Measurements from ENCODE around the gene POU6F1.

POU6F1 gene

DNA sequence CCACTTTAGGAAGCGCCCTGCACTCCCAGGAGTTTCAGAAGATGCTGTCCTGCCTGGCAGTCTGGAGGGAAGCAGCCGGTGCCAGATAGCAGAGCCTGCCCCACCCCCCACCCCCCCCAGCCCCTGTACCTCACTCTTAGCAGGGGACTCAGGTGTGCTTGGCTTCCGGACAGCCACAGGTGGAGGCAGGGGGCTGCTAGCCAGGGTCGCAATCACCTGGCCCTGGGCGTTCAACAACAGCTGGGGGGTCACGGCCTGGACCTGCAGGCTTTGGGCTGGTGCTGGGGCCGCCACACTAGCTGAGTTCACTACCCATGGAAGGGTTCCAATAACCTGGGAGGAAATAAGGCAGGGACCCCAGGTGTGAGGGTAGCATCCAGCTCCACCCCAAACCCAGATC is 22.0 kb downstream of the POU6F1 start:
- no peak for DNase-seq

DNA sequence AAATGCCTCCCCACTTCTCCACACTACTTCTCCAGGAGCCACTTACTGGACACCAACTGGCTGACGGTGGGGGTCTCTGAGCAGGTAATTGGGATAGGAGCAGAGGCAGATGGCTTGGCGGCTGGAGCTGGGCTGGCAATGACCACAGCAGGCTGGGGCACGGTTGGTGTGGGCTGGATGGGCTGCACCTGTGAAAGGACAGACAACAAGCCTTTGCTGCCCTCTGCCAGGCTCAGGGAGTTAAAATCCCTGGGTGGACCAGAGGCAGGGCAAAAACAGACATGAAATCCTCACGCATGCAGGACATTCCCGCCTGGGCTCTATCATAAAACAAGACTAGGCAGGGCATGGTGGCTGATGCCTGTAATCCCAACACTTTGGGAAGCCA is 25.6 kb downstream of the POU6F1 start:
- no peak for DNase-seq

DNA sequence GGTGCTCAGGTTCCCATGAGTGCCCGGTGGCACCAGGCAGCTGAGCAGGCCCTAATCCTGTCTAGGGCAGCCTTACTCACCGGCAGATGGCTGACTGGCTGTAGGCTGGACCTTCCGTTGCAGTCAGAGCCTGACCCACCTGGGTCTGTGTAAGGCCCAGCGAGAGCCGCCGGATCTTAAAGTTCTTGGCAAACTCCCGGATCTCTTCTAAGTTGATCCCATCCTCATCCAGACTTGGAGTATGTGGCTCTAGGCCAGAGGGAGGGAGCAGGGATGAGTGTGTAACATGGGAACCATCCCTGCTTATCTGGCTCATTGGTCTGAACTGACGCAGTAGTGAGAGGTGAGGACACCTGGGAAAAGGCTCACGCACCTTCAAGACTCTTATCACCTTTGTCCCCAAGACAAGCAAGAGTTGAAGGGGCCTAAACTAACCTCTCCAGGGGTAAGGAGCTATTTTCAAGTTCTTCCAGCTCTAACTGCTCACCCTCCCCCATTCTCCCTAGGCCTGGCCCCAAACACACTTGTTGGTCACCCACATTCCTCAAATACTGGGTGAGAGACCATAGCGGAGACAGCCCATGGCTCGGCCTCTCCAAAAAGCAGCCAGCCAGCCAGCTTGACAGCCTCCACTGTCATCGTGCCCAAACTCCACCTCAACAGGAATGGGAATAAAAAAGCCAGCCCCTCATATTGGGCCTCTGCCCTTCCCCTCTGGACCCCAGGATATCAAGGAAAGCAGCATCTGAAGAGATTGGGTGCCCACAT is 26.2 kb downstream of the POU6F1 start:
- DNase-seq = no peak

- no peak for DNase-seq
Observed at GRCh38 chr12:51190820-51191219, 27.0 kb downstream of the POU6F1 start.

GRCh38 chr12:51189790-51190355 is 28.0 kb downstream of the POU6F1 start:
- no peak for DNase-seq

DNA sequence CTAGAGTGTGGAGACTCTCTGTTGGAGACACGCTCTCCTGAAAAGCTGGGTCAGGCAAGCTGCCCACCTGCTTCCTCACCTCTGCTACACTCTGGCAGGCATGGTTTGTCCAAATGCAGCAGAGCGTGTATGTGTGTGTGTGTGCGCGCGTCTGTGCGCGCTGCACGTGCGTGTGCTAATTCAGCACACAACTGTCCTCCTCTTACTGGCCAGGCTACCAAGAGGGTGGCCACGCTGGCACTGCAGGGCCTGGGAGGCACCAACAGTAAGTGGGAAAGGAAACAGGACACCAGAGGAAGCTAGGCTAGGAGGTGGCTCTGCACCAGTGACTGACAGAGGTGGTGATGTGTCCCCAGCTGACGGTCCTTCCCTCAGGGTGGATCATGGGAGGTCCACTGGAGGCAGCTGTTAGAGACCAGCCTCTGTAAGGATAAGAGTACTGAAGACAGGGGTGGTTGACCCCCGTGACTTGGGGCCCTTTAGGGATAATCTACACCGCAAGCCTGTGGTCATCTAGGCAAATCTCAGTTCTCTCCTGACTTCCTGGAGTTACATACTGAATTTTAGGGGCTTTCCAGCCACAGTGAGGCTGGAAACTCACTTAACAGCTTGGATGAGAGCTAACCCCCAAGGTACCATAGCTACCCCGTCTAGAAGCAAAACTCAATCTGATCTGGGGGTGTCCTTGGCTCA is 29.4 kb downstream of the POU6F1 start:
- no peak for DNase-seq

GRCh38 chr12:51187370-51187987 is 30.4 kb downstream of the POU6F1 start:
- DNase-seq = no peak

DNA sequence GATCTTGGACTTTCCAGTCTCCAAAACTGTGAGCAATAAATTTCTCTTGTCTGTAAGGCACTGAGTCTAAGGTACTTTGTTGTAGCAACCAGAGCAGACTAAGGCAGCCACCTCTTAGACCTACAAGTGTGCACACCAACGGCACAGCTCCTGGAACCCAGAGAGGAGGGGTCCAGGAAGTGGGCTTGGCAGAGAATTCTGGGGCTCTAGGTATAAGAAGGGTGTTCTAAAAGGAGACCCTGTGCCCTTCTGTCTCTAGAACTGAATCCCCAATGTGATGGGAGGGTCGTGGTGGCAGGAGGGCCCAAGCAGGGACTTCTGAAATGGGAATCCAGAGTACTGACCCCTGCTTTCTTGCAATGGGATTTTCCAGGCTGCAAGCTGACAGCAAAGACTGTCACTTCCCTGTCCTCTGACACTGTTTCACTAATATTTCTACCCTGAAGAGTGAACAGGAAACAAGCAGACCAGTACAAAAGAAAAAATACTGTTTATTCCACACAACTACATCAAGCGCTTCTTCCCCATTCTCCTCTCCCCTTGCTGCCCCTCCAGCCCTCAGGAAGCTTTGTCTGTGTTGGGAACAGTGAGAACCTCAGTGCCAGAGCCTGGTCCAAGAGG is 31.3 kb downstream of the POU6F1 start:
- no peak for DNase-seq

DNA sequence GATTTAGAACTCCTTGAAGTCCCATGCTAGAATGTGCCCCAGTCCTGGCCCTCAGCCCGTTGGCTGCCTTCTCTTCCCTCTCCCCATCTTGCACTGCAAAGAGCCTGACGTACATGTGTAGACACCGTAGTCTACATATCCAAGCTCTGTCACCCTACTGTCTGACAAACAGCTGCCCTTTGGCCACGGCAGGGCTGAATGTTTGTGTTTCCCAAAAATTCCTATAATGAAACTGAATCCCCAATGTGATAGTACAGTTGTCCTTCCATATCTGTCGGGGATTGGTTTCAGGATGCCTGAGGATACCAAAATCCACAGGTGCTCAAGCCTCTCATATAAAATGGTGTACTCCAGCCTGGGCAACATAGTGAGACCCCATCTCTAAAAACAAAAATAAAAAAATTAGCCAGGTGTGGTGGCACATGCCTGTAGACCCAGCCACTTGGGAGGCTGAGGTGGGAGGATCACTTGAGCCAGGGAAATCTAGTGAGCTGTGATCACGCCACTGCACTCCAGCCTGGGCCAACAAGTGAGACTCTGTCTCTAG is 32.6 kb downstream of the POU6F1 start:
- DNase-seq = no peak

- DNase-seq = no peak
Observed at GRCh38 chr12:51183816-51184215, 34.0 kb downstream of the POU6F1 start.

DNA sequence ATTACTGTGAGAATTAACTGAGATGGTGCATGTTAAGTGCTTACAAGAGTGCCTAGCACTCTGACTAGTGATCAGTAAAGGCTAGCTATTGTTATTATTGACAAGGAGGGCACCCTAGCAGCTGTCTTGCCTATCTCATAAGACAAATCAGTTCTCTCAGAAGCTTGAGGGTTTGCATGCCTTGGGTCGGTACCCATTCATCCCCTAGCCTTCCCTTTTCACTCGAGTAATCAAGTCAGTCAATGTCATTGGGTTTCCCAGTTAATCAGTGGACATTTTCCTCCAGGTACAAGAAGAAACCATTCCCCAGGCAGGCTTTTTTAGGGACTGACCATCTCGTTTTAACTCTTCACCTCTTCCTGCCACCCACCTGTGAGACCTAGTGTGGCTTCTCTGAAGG is 34.5 kb downstream of the POU6F1 start:
- no peak for DNase-seq

GRCh38 chr12:51181558-51181957 is 36.3 kb downstream of the POU6F1 start:
- no peak for DNase-seq

GRCh38 chr12:51177897-51178296 is 40.0 kb downstream of the POU6F1 start:
- DNase-seq = no peak

GRCh38 chr12:51174501-51174900 is 43.4 kb downstream of the POU6F1 start:
- DNase-seq = no peak

GRCh38 chr12:51172515-51173431 is 45.1 kb downstream of the POU6F1 start, which contains the start of gene TFCP2:
TSS of gene TFCP2 (minus strand) at chr12:51173135. CDS start at chr12:51172422, 713 bp downstream.
- DNase-seq = peak; percentile 89

DNA sequence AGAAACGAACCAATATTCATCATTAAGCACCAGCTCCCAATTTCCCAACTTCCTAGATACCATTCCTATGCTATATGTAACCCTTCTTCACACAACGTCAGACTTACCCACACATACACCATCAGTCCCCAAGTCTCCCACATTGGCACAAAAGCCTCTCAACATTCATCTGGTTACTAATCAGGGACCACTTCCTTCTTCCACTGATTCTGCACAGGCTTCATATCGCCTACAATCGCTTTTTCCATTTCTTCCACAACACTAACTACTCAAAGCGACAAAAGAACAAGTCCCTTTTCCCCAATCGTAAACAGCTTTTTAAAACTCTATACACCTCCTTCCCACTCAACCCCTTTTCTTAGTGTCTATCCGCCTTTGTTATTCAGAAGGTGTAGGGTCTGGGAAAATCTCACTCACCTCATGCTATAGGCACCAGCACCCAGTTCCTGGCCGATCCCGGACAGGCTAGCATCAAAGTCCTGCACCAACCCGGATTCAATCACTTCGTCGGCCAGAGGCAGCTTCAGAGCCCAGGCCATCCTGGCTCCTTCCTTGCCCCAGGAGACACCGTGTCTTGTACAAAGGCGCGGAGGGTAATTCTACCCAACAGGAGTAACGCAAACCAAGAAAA is 45.9 kb downstream of the POU6F1 start:
- no peak for DNase-seq

- no peak for DNase-seq
Observed at GRCh38 chr12:51163795-51164194, 54.1 kb downstream of the POU6F1 start.

- DNase-seq = no peak
Observed at GRCh38 chr12:51162217-51162616, 55.6 kb downstream of the POU6F1 start.

DNA sequence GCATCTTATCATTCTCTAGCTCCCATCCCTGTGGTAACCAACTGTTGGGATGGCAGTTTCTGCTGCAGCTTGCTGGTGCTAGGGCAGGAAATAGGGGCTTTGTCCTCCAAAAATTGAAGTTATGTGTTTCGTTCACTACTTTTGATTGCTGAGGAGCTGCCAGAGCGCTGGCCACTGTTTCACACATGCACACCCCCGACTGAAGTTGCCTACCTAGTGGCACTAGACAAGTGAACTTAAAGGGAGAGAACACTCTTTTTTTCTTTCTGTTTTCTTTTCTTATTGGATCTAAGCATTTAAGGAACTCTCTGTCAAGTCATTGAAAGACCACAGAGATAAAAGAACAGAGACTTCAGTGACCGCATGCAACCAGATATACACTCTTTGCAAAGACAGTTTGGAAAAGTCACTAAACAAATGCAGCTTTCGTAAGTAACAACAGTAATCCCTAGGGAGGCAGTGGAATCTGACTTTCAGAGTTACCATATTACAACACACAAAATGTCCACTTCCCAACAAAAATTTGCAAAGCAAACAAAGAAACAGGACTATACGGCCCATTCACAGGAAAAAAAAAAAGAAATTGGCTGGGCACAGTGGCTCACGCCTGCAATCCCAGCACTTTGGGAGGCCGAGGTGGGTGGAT is 56.9 kb downstream of the POU6F1 start:
- no peak for DNase-seq

- DNase-seq = no peak
Observed at GRCh38 chr12:51156245-51156765, 61.6 kb downstream of the POU6F1 start.
